HCT116 (cell line): ENCODE data around the gene FBXL17. TPM values are rescaled to one million over a fixed set of nuclear protein-coding genes. Genes with fewer than 3 reads are reported as not detected.

ENCODE experiments used
- ATAC-seq: fragments of 200-7000 bp; cut with Tn5 transposase; 2 replicates; pipeline ENCODE4 v1.9.1; 2020; ENCODE audit warnings: mild to moderate bottlenecking, moderate library complexity
- BruUV-seq: library from RNA; stranded (reverse); fragments of 400-500 nt; replicated peaks from 2 replicates; lab custom pipeline; 2021; lab: Mats Ljungman, UMichigan
- CTCF ChIA-PET: fragments of 300-600 bp; sonication (Branson Sonifier 250); formaldehyde crosslinking; loops from one replicate; lab custom pipeline; 2021; ENCODE audit warnings: antibody characterized with exemption; lab: Charles Lee
- POLR2A ChIA-PET: fragments of 300-600, 350-600 bp; sonication (Branson Sonifier 250); formaldehyde crosslinking; loops from one replicate; lab custom pipeline; 2021; ENCODE audit warnings: antibody characterized with exemption; lab: Charles Lee
- RAD21 ChIA-PET, 2 experiments: fragments of 300-600 bp; sonication (Branson Sonifier 250); formaldehyde crosslinking; loops; one replicate each; lab custom pipeline; 2023; ENCODE audit warnings: low total read pairs in 2 of 2; ENCODE audit not compliant: uncharacterized antibody in 2 of 2, unreplicated experiment in 2 of 2, low non-redundant PET in 1 of 2; lab: Charles Lee
- DNase-seq: peaks from one replicate; pipeline ENCODE4 v3.0.0-alpha.2; 2010; ENCODE audit warnings: low read depth, low spot score
- H2AFZ ChIP-seq: fragments of 200-600 bp; shearing (Covaris generic), sonication (generic); 2 replicates; pipeline ENCODE4 v1.6.1; 2017; ENCODE audit warnings: low read depth, mixed run types, mixed read lengths, antibody characterized with exemption, low read length; ENCODE audit not compliant: poor library complexity, severe bottlenecking
- H3K27ac ChIP-seq: 2 replicates; pipeline ENCODE4 v1.5.1; 2012; ENCODE audit warnings: low read depth, low read length
- H3K27me3 ChIP-seq: fragments of 200-600 bp; sonication (generic); 2 replicates; pipeline ENCODE4 v1.6.1; 2016; ENCODE audit warnings: mixed run types, low read length, mixed read lengths; ENCODE audit not compliant: insufficient read depth
- H3K36me3 ChIP-seq, 2 experiments: fragments of 200-500 bp in 1 of 2; fragments of 200-600 bp in 1 of 2; sonication (Bioruptor generic) in 1 of 2; sonication (generic) in 1 of 2; 2 replicates each; pipeline versions ENCODE4 v1.5.1 to v1.6.1; 2014 to 2016; ENCODE audit warnings: low read length in 2 of 2, inconsistent platforms in 1 of 2, mixed read lengths in 1 of 2, mixed run types in 1 of 2; ENCODE audit not compliant: insufficient read depth in 2 of 2, control insufficient read depth in 1 of 2
- H3K4me1 ChIP-seq, 2 experiments: fragments of 200-600 bp in 1 of 2; sonication (generic) in 1 of 2; 2 replicates each; pipeline versions ENCODE4 v1.5.1 to v1.6.1; 2012 to 2017; ENCODE audit warnings: low read length in 2 of 2, inconsistent platforms in 1 of 2, mild to moderate bottlenecking in 1 of 2, mixed read lengths in 1 of 2, mixed run types in 1 of 2, moderate library complexity in 1 of 2; ENCODE audit not compliant: insufficient read depth in 2 of 2, control insufficient read depth in 1 of 2
- H3K4me2 ChIP-seq: fragments of 200-600 bp; sonication (generic); 2 replicates; pipeline ENCODE4 v1.6.1; 2017; ENCODE audit warnings: mixed run types, low read length, mixed read lengths
- H3K4me3 ChIP-seq, 2 experiments: fragments of 200-600 bp in 1 of 2; sonication (generic) in 1 of 2; replicated peaks in 1 of 2; 2 replicates each; pipeline ENCODE4 v1.5.1; 2011 to 2016; ENCODE audit warnings: low read length in 2 of 2, control low read depth in 1 of 2, low read depth in 1 of 2, mild to moderate bottlenecking in 1 of 2, mixed read lengths in 1 of 2, mixed run types in 1 of 2
- H3K79me2 ChIP-seq: fragments of 200-600 bp; sonication (generic); 2 replicates; pipeline ENCODE4 v1.6.1; 2017; ENCODE audit warnings: mild to moderate bottlenecking, mixed run types, low read length, moderate library complexity, mixed read lengths; ENCODE audit not compliant: insufficient read depth
- H3K9ac ChIP-seq: fragments of 200-600 bp; sonication (generic); 2 replicates; pipeline ENCODE4 v1.6.1; 2016; ENCODE audit warnings: low read length, mixed read lengths
- H3K9me2 ChIP-seq: fragments of 200-600 bp; sonication (generic), shearing (Covaris generic); 2 replicates; pipeline ENCODE4 v1.6.1; 2017; ENCODE audit warnings: mixed run types, mild to moderate bottlenecking, moderate library complexity; ENCODE audit not compliant: insufficient read depth
- H3K9me3 ChIP-seq, 2 experiments: fragments of 200-500 bp in 1 of 2; fragments of 200-600 bp in 1 of 2; sonication (Bioruptor generic) in 1 of 2; sonication (generic) in 1 of 2; 2 replicates each; pipeline ENCODE4 v1.6.1; 2014 to 2017; ENCODE audit warnings: low read length in 2 of 2, mixed read lengths in 2 of 2, inconsistent platforms in 1 of 2, low read depth in 1 of 2, mild to moderate bottlenecking in 1 of 2, mixed run types in 1 of 2, moderate library complexity in 1 of 2; ENCODE audit not compliant: control insufficient read depth in 1 of 2, insufficient read depth in 1 of 2
- H4K20me1 ChIP-seq: fragments of 200-600 bp; sonication (generic), shearing (Covaris generic); 2 replicates; pipeline ENCODE4 v1.6.1; 2017; ENCODE audit warnings: mixed run types, mild to moderate bottlenecking, moderate library complexity; ENCODE audit not compliant: insufficient read depth
- ATF3 ChIP-seq: IDR thresholded peaks from 2 replicates; pipeline ENCODE4 v1.6.1; 2012
- CBX3 ChIP-seq: IDR thresholded peaks from 2 replicates; pipeline ENCODE4 v1.6.1; 2012; ENCODE audit warnings: low read depth
- CEBPB ChIP-seq: IDR thresholded peaks from 2 replicates; pipeline ENCODE4 v1.6.1; 2012; ENCODE audit warnings: low read depth
- EGR1 ChIP-seq: IDR thresholded peaks from 2 replicates; pipeline ENCODE4 v1.6.1; 2012; ENCODE audit warnings: low read depth
- ELF1 ChIP-seq: IDR thresholded peaks from 2 replicates; pipeline ENCODE4 v1.6.1; 2012; ENCODE audit warnings: low read depth, borderline replicate concordance
- EZH2phosphoT487 ChIP-seq: fragments of 200-600 bp; IDR thresholded peaks from 2 replicates; pipeline ENCODE4 v1.6.1; 2018; ENCODE audit warnings: antibody characterized with exemption, borderline replicate concordance
- FOSL1 ChIP-seq: IDR thresholded peaks from 2 replicates; pipeline ENCODE4 v1.6.1; 2012; ENCODE audit warnings: low read depth
- JUND ChIP-seq: IDR thresholded peaks from 2 replicates; pipeline ENCODE4 v1.6.1; 2012
- MAX ChIP-seq: IDR thresholded peaks from 2 replicates; pipeline ENCODE4 v1.6.1; 2012
- POLR2A ChIP-seq: IDR thresholded peaks from 2 replicates; pipeline ENCODE4 v1.7.0; 2011; ENCODE audit warnings: borderline replicate concordance; ENCODE audit not compliant: insufficient read depth, insufficient read length; ENCODE audit errors: extremely low read depth
- POLR2AphosphoS5 ChIP-seq: IDR thresholded peaks from 2 replicates; pipeline ENCODE4 v1.6.1; 2011; ENCODE audit warnings: mild to moderate bottlenecking, low read depth, low read length, moderate library complexity
- RAD21 ChIP-seq: IDR thresholded peaks from 2 replicates; pipeline ENCODE4 v1.6.1; 2012; ENCODE audit warnings: low read depth, mild to moderate bottlenecking
- SIN3A ChIP-seq: IDR thresholded peaks from 2 replicates; pipeline ENCODE4 v1.6.1; 2012; ENCODE audit warnings: low read depth
- SP1 ChIP-seq: IDR thresholded peaks from 2 replicates; pipeline ENCODE4 v1.6.1; 2012; ENCODE audit warnings: low read depth
- SRF ChIP-seq: IDR thresholded peaks from 2 replicates; pipeline ENCODE4 v1.6.1; 2012; ENCODE audit warnings: low read depth
- YY1 ChIP-seq: IDR thresholded peaks from 2 replicates; pipeline ENCODE4 v1.6.1; 2011; ENCODE audit warnings: low read length, low read depth, moderate library complexity, mild to moderate bottlenecking; ENCODE audit not compliant: insufficient replicate concordance; ENCODE audit errors: extremely low read depth
- ZBTB33 ChIP-seq: IDR thresholded peaks from 2 replicates; pipeline ENCODE4 v1.6.1; 2011; ENCODE audit warnings: mild to moderate bottlenecking, low read length, moderate library complexity; ENCODE audit not compliant: insufficient replicate concordance; ENCODE audit errors: extremely low read depth
- ZFX ChIP-seq: fragments of 450-650 bp; IDR thresholded peaks from 2 replicates; pipeline ENCODE4 v1.6.1; 2017
- ZNF274 ChIP-seq: fragments of 200-500 bp; sonication (Bioruptor generic); IDR thresholded peaks from 2 replicates; pipeline ENCODE4 v1.6.1; 2014; ENCODE audit warnings: mild to moderate bottlenecking, low read depth, low read length, inconsistent platforms
- intact Hi-C: fragments of 100-400 bp; cut with micrococcal nuclease; formaldehyde crosslinking; loops from 2 replicates; pipeline ENCODE4 v1.10.0; 2022
- total RNA-seq: library from RNA; stranded (reverse); gene quantifications from one replicate; pipeline ENCODE4 v1.2.1, GENCODE V29; 2021; ENCODE audit not compliant: unreplicated experiment
- TF ChIP-seq, protein P1 (sequence below): IDR thresholded peaks from 2 replicates; pipeline ENCODE4 v1.6.1; 2012; ENCODE audit warnings: low read depth

Gene FBXL17
- total RNA-seq, 1 experiment from 2014 or later: 9.4 TPM

DNA sequence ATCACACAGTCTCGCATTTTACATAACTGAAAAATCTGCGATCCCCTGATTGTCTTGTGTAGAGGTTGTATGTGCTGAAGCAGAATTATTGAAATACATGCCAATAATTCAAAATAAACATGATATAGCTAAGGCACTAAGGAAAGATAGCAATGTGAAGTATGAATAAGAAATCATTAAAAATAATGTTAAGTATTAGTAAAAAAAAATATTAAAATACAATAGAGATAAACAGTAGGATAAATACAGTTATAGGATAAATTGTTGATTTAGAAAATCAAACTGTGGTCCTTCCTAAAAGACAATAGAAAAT, 121.1 kb downstream of the FBXL17 start:
- no TSS peak for BruUV-seq
- no peaks in the 10 kb centered on the region for H3K36me3 ChIP-seq
- H3K4me3 ChIP-seq: no peak overlapping the region
- TF ChIP-seq, protein P1, sequence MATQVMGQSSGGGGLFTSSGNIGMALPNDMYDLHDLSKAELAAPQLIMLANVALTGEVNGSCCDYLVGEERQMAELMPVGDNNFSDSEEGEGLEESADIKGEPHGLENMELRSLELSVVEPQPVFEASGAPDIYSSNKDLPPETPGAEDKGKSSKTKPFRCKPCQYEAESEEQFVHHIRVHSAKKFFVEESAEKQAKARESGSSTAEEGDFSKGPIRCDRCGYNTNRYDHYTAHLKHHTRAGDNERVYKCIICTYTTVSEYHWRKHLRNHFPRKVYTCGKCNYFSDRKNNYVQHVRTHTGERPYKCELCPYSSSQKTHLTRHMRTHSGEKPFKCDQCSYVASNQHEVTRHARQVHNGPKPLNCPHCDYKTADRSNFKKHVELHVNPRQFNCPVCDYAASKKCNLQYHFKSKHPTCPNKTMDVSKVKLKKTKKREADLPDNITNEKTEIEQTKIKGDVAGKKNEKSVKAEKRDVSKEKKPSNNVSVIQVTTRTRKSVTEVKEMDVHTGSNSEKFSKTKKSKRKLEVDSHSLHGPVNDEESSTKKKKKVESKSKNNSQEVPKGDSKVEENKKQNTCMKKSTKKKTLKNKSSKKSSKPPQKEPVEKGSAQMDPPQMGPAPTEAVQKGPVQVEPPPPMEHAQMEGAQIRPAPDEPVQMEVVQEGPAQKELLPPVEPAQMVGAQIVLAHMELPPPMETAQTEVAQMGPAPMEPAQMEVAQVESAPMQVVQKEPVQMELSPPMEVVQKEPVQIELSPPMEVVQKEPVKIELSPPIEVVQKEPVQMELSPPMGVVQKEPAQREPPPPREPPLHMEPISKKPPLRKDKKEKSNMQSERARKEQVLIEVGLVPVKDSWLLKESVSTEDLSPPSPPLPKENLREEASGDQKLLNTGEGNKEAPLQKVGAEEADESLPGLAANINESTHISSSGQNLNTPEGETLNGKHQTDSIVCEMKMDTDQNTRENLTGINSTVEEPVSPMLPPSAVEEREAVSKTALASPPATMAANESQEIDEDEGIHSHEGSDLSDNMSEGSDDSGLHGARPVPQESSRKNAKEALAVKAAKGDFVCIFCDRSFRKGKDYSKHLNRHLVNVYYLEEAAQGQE: no peak
- TF ChIP-seq ZFX (no peak), ATF3 (no peak), ZBTB33 (no peak), YY1 (no peak), POLR2AphosphoS5 (no peak), EZH2phosphoT487 (no peak), SIN3A (no peak), MAX (no peak), CEBPB (no peak), SP1 (no peak), ZNF274 (no peak), CBX3 (no peak), SRF (no peak), RAD21 (no peak), POLR2A (no peak), EGR1 (no peak), ELF1 (no peak), JUND (no peak), FOSL1 (no peak)
- H3K9me2 ChIP-seq: no peaks in the 10 kb centered on the region
- H3K9me3 ChIP-seq: no peaks in the 10 kb centered on the region
- no peaks in the 10 kb centered on the region for H3K79me2 ChIP-seq
- ChIA-PET RAD21 (interaction anchor here (1.3 to 1.6 kb wide), 2 partner anchors 85 kb away, joined by 7 to 10 read pairs; no protein-coding TSS in a partner anchor), POLR2A (no interaction called here), CTCF (interaction anchor here (0.7 to 4.9 kb wide), 14 partner anchors 9 to 84 kb away, joined by 3 to 58 read pairs (median 4); no protein-coding TSS in a partner anchor)
- H3K4me2 ChIP-seq: peak overlapping the region; percentile 39
- no peak overlapping the region for H2AFZ ChIP-seq
- intact Hi-C loops: loop anchor here (1.0 kb wide), 1 partner anchor 84 kb away; no protein-coding TSS in a partner anchor
- ATAC-seq: no peak
- no peaks in the 10 kb centered on the region for H3K4me1 ChIP-seq
- H3K27me3 ChIP-seq: no peaks in the 10 kb centered on the region
- H4K20me1 ChIP-seq: no peaks in the 10 kb centered on the region
- no peak for DNase-seq
- H3K27ac ChIP-seq: no peak overlapping the region
- no peak overlapping the region for H3K9ac ChIP-seq
